GM18517 (cell line): ENCODE measurements around the gene SIPA1L3.

Experiments
- ATAC-seq: cut with Tn5 transposase; IDR thresholded peaks from one replicate; pipeline ENCODE4 v1.9.1; 2021; ENCODE audit warnings: mild to moderate bottlenecking, moderate library complexity; ENCODE audit not compliant: unreplicated experiment

SIPA1L3 gene

GRCh38 chr19:38035515-38036495, 128.8 kb downstream of the SIPA1L3 start:
- no peak for ATAC-seq

- ATAC-seq: no peak
These were observed 130.0 kb downstream of the SIPA1L3 start for GRCh38 chr19:38036707-38037611.

- no peak for ATAC-seq
These were observed 133.0 kb downstream of the SIPA1L3 start for GRCh38 chr19:38039966-38040365.

GRCh38 chr19:38042132-38042531, 135.1 kb downstream of the SIPA1L3 start:
- ATAC-seq: no peak

- ATAC-seq: no peak
These were observed 136.7 kb downstream of the SIPA1L3 start for GRCh38 chr19:38043649-38044144.

- no peak for ATAC-seq
These were observed 137.5 kb downstream of the SIPA1L3 start for GRCh38 chr19:38044267-38045111.

- no peak for ATAC-seq
These were observed 138.7 kb downstream of the SIPA1L3 start for GRCh38 chr19:38045554-38046253.

- peak; percentile 27 for ATAC-seq
These were observed 139.4 kb downstream of the SIPA1L3 start for GRCh38 chr19:38046254-38047048.

GRCh38 chr19:38047049-38047438, 140.0 kb downstream of the SIPA1L3 start:
- no peak for ATAC-seq

GRCh38 chr19:38047641-38048040, 140.6 kb downstream of the SIPA1L3 start:
- no peak for ATAC-seq

GRCh38 chr19:38049105-38049649, 142.2 kb downstream of the SIPA1L3 start:
- peak; percentile 60 for ATAC-seq

GRCh38 chr19:38055010-38055409, 148.0 kb downstream of the SIPA1L3 start:
- ATAC-seq: no peak

GRCh38 chr19:38055655-38056521, 148.9 kb downstream of the SIPA1L3 start:
- ATAC-seq: no peak

- ATAC-seq: no peak
These were observed 149.6 kb downstream of the SIPA1L3 start for GRCh38 chr19:38056646-38057045.

GRCh38 chr19:38057959-38058690, 151.1 kb downstream of the SIPA1L3 start:
- no peak for ATAC-seq

GRCh38 chr19:38059897-38060296, 152.9 kb downstream of the SIPA1L3 start:
- ATAC-seq: no peak

GRCh38 chr19:38060331-38060730, 153.3 kb downstream of the SIPA1L3 start:
- ATAC-seq: no peak
